ENCODE measurements around the gene MED25.

The MED25 gene

GRCh38 chr19:49854378-49855263, 36.5 kb downstream of the MED25 start:
- Histone ChIP-seq H3K9me3 (ENCODE audit: severe bottlenecking) (no peaks in the 10 kb centered on the region), H3K4me3 (ENCODE audit: severe bottlenecking) (no peak overlapping the region), H3K27ac (ENCODE audit: poor library complexity, severe bottlenecking) (no peak overlapping the region), H3K27me3 (ENCODE audit: insufficient read depth, poor library complexity, severe bottlenecking) (no peaks in the 10 kb centered on the region), H3K4me1 (ENCODE audit: insufficient read depth, poor library complexity, severe bottlenecking) (peaks cover 9% of the 10 kb centered on the region), H3K36me3 (ENCODE audit: low read depth) (peaks cover 43% of the 10 kb centered on the region)
- ATAC-seq (ENCODE audit: low read depth) (no peak), DNase-seq (ENCODE audit: low spot score) (no peak)
- TF ChIP-seq, protein P1, sequence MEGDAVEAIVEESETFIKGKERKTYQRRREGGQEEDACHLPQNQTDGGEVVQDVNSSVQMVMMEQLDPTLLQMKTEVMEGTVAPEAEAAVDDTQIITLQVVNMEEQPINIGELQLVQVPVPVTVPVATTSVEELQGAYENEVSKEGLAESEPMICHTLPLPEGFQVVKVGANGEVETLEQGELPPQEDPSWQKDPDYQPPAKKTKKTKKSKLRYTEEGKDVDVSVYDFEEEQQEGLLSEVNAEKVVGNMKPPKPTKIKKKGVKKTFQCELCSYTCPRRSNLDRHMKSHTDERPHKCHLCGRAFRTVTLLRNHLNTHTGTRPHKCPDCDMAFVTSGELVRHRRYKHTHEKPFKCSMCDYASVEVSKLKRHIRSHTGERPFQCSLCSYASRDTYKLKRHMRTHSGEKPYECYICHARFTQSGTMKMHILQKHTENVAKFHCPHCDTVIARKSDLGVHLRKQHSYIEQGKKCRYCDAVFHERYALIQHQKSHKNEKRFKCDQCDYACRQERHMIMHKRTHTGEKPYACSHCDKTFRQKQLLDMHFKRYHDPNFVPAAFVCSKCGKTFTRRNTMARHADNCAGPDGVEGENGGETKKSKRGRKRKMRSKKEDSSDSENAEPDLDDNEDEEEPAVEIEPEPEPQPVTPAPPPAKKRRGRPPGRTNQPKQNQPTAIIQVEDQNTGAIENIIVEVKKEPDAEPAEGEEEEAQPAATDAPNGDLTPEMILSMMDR (IDR thresholded peaks at IDR 0.05; ENCODE audit: poor library complexity, severe bottlenecking) = no peak

- no peak for DNase-seq (ENCODE audit: low spot score)
- Histone ChIP-seq H3K36me3 (ENCODE audit: low read depth) (peaks cover 50% of the 10 kb centered on the region), H3K27ac (ENCODE audit: poor library complexity, severe bottlenecking) (no peak overlapping the region), H3K9me3 (ENCODE audit: severe bottlenecking) (no peaks in the 10 kb centered on the region), H3K27me3 (ENCODE audit: insufficient read depth, poor library complexity, severe bottlenecking) (no peaks in the 10 kb centered on the region), H3K4me3 (ENCODE audit: severe bottlenecking) (no peak overlapping the region), H3K4me1 (ENCODE audit: insufficient read depth, poor library complexity, severe bottlenecking) (peaks cover 9% of the 10 kb centered on the region)
- no peak for ATAC-seq (ENCODE audit: low read depth)
- TF ChIP-seq, protein P1 (IDR thresholded peaks at IDR 0.05; ENCODE audit: poor library complexity, severe bottlenecking) = no peak
These were observed 37.2 kb downstream of the MED25 start for GRCh38 chr19:49855277-49855675.

DNA sequence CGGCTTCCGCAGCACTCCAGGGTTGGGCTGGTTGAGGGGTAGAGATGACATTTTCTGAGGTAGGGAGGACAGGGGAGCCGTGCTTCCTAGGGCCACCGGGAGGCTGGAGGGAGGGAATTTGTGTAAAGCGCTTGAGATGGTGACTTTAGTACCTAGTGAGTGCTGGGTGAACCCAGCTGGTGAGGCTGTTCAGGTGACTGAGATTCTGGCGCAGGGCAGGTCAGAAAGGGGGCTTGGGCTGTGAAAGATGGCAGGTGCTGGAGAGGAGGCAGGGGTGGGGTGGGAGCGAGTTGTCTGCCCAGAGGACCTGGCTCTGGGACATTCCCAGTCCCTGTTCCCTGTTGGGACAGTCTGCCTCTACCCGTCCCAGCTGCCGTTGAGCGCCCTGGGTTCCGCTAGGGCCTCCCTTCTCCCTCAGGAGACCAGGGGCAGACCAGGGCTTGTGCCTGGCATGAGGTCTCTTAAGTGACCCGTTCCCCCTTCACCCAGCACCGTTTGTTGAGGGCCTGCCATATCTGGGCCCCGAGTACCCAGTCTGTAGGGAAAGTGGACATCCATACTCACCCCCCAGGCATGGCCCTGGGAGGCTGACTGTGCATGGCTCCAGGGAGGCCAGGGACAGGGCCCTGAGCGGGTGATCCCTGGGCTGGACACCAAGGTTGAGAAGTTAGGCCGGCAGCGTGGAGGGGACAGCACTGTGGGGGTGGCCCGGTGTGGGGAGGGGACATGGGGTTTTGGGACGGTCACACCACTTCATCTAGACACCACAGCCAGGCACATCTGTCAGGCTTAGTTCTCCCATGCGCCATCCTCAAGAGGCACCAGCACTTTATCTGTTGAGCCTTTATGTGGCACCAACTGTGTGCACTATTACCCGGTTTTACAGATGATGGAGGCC, 37.8 kb downstream of the MED25 start:
- Histone ChIP-seq H3K9me3 (ENCODE audit: severe bottlenecking) (no peaks in the 10 kb centered on the region), H3K4me1 (ENCODE audit: insufficient read depth, poor library complexity, severe bottlenecking) (peaks cover 9% of the 10 kb centered on the region), H3K27ac (ENCODE audit: poor library complexity, severe bottlenecking) (no peak overlapping the region), H3K36me3 (ENCODE audit: low read depth) (peaks cover 56% of the 10 kb centered on the region), H3K27me3 (ENCODE audit: insufficient read depth, poor library complexity, severe bottlenecking) (no peaks in the 10 kb centered on the region), H3K4me3 (ENCODE audit: severe bottlenecking) (no peak overlapping the region)
- DNase-seq (ENCODE audit: low spot score) = no peak
- TF ChIP-seq, protein P1 (IDR thresholded peaks at IDR 0.05; ENCODE audit: poor library complexity, severe bottlenecking) = no peak
- peak; percentile 8 for ATAC-seq (ENCODE audit: low read depth)

DNA sequence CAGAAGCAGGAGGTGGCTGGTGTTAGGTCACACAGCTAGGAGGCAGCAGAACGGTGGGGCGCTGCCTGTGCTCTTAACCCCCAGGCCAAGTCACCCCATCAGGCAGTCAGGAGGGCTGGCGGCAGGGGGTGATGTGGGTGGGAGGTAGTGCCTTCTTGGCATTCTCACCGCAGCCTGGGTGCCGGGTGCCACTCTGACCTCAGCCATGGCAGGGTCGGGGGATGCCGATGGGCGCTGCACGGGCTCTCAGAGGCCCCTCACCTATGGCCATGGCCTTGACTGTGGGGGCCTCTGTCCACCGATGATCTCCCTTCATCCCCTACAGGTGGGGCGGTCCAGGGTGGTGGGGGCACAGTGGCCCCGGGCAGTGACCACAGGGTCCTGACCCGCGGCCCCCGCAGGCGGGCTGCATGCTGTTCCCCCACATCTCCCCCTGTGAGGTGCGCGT, 38.5 kb downstream of the MED25 start:
- Histone ChIP-seq H3K9me3 (ENCODE audit: severe bottlenecking) (no peaks in the 10 kb centered on the region), H3K27me3 (ENCODE audit: insufficient read depth, poor library complexity, severe bottlenecking) (no peaks in the 10 kb centered on the region), H3K4me1 (ENCODE audit: insufficient read depth, poor library complexity, severe bottlenecking) (peaks cover 9% of the 10 kb centered on the region), H3K27ac (ENCODE audit: poor library complexity, severe bottlenecking) (no peak overlapping the region), H3K4me3 (ENCODE audit: severe bottlenecking) (no peak overlapping the region), H3K36me3 (ENCODE audit: low read depth) (peaks cover 60% of the 10 kb centered on the region)
- ATAC-seq (ENCODE audit: low read depth) (no peak), DNase-seq (ENCODE audit: low spot score) (no peak)
- TF ChIP-seq, protein P1 (IDR thresholded peaks at IDR 0.05; ENCODE audit: poor library complexity, severe bottlenecking) = no peak
